GM23338 (cell line): ENCODE data around the gene ATF7IP2. TPM values are rescaled to one million over a fixed set of nuclear protein-coding genes. Genes with fewer than 3 reads are reported as not detected.

Experiments used
- ATAC-seq: fragments of 200-7000 bp; cut with Tn5 transposase; 3 replicates; pipeline ENCODE4 v1.9.1; 2020
- DNase-seq: peaks from one replicate; pipeline ENCODE4 v3.0.0-alpha.2; 2015; ENCODE audit warnings: low spot score
- H2AFZ ChIP-seq: fragments of 200-600 bp; sonication (generic); 2 replicates; pipeline ENCODE4 v1.8.0; 2016; ENCODE audit warnings: antibody characterized with exemption, mild to moderate bottlenecking, moderate library complexity
- H3F3A ChIP-seq: fragments of 200-600 bp; sonication (generic); replicated peaks from 2 replicates; pipeline ENCODE4 v1.8.0; 2017; ENCODE audit warnings: antibody characterized with exemption, mixed run types, low read depth
- H3K27ac ChIP-seq: fragments of 200-600 bp; sonication (generic); 2 replicates; pipeline ENCODE4 v1.6.1; 2016; ENCODE audit warnings: low read depth
- H3K27me3 ChIP-seq: fragments of 200-600 bp; sonication (generic); 2 replicates; pipeline ENCODE4 v1.8.0; 2016; ENCODE audit warnings: mild to moderate bottlenecking, mixed run types, moderate library complexity; ENCODE audit not compliant: insufficient read depth
- H3K36me3 ChIP-seq: fragments of 200-600 bp; sonication (generic); 2 replicates; pipeline ENCODE4 v1.8.0; 2016; ENCODE audit warnings: mild to moderate bottlenecking; ENCODE audit not compliant: insufficient read depth
- H3K4me1 ChIP-seq: fragments of 200-600 bp; sonication (generic); 2 replicates; pipeline ENCODE4 v1.8.0; 2016; ENCODE audit warnings: mild to moderate bottlenecking, moderate library complexity; ENCODE audit not compliant: insufficient read depth
- H3K4me2 ChIP-seq: fragments of 200-600 bp; sonication (generic); 2 replicates; pipeline ENCODE4 v1.7.1; 2017; ENCODE audit warnings: mixed run types
- H3K4me3 ChIP-seq: fragments of 200-600 bp; sonication (generic); 2 replicates; pipeline ENCODE4 v1.6.1; 2016; ENCODE audit warnings: mixed run types
- H3K79me2 ChIP-seq: fragments of 200-600 bp; sonication (generic); replicated peaks from 2 replicates; pipeline ENCODE4 v1.8.0; 2017; ENCODE audit warnings: mild to moderate bottlenecking; ENCODE audit not compliant: insufficient read depth
- H3K9me2 ChIP-seq: fragments of 200-600 bp; sonication (generic); 2 replicates; pipeline ENCODE4 v1.8.0; 2017; ENCODE audit not compliant: insufficient read depth
- H4K20me1 ChIP-seq: fragments of 200-600 bp; sonication (generic); replicated peaks from 2 replicates; pipeline ENCODE4 v1.8.0; 2017; ENCODE audit warnings: mild to moderate bottlenecking; ENCODE audit not compliant: insufficient read depth
- H3K27ac Mint-ChIP-seq: 2 replicates; pipeline ENCODE4 v1.8.0; 2020; ENCODE audit warnings: inconsistent platforms, mild to moderate bottlenecking, moderate library complexity, mixed read lengths
- H3K27me3 Mint-ChIP-seq: 3 replicates; pipeline ENCODE4 v1.8.0; 2022; ENCODE audit warnings: low read depth, mild to moderate bottlenecking, moderate library complexity, mixed read lengths, inconsistent platforms; ENCODE audit not compliant: insufficient read depth, poor library complexity
- H3K36me3 Mint-ChIP-seq: 3 replicates; pipeline ENCODE4 v1.8.0; 2021; ENCODE audit warnings: low read depth, mild to moderate bottlenecking, inconsistent platforms, moderate library complexity, mixed read lengths
- H3K4me1 Mint-ChIP-seq: 3 replicates; pipeline ENCODE4 v1.8.0; 2020; ENCODE audit warnings: mild to moderate bottlenecking, inconsistent platforms, mixed read lengths
- H3K4me3 Mint-ChIP-seq: 3 replicates; pipeline ENCODE4 v1.8.0; 2021; ENCODE audit warnings: moderate library complexity, mild to moderate bottlenecking, inconsistent platforms, mixed read lengths
- H3K9me3 Mint-ChIP-seq: 3 replicates; pipeline ENCODE4 v1.8.0; 2020; ENCODE audit warnings: moderate library complexity, mild to moderate bottlenecking, inconsistent platforms, mixed read lengths
- NANOG ChIP-seq: IDR thresholded peaks from 2 replicates; pipeline ENCODE4 v1.6.1; 2016; ENCODE audit warnings: antibody characterized with exemption, borderline replicate concordance
- STAT1 ChIP-seq: IDR thresholded peaks from one replicate; pipeline ENCODE4 v1.6.1; 2016; ENCODE audit warnings: antibody characterized with exemption; ENCODE audit not compliant: unreplicated experiment
- ZNF114 ChIP-seq: fragments of 250-450 bp; sonication (Bioruptor Pico); IDR thresholded peaks from 2 replicates; pipeline ENCODE4 v1.5.0; 2020; ENCODE audit warnings: mild to moderate bottlenecking, moderate library complexity
- polyA plus RNA-seq: library from polyadenylated mRNA; unstranded; fragments of >200 nt; fragmentation: Nextera tagmentation; extraction: Ambion mirVana; gene quantifications from 2 replicates; pipeline ENCODE4 v1.2.1, GENCODE V29; 2016
- total RNA-seq: library from RNA; depleted of rRNA; stranded (reverse); fragments of >200 nt; shearing (Covaris generic); gene quantifications from 2 replicates; pipeline ENCODE4 v1.2.3, GENCODE V29; 2014
- TF ChIP-seq, protein P1 (sequence below): fragments of 250-450 bp; sonication (Bioruptor Pico); IDR thresholded peaks from 2 replicates; pipeline ENCODE4 v1.5.0; 2020; ENCODE audit warnings: mild to moderate bottlenecking, moderate library complexity
- TF ChIP-seq, protein P2 (sequence below): IDR thresholded peaks from 2 replicates; pipeline ENCODE4 v1.6.1; 2016; ENCODE audit warnings: antibody characterized with exemption
- TF ChIP-seq, protein P3 (sequence below), 2 experiments: fragments of 200-600 bp in 1 of 2; sonication (generic) in 1 of 2; conservative IDR thresholded peaks; 2 replicates each; pipeline versions ENCODE4 v1.5.1 to v1.6.1; 2016 to 2017; ENCODE audit warnings: antibody characterized with exemption in 2 of 2, low read depth in 2 of 2, mild to moderate bottlenecking in 2 of 2, moderate library complexity in 1 of 2

ATF7IP2 gene
- total and polyA plus RNA-seq, 2 experiments from 2014 or later, result 27.9 to 55.7 TPM

GRCh38 chr16:10402975-10403374 lies 17.1 kb downstream of the ATF7IP2 start (continued):
- TF ChIP-seq, protein P1, sequence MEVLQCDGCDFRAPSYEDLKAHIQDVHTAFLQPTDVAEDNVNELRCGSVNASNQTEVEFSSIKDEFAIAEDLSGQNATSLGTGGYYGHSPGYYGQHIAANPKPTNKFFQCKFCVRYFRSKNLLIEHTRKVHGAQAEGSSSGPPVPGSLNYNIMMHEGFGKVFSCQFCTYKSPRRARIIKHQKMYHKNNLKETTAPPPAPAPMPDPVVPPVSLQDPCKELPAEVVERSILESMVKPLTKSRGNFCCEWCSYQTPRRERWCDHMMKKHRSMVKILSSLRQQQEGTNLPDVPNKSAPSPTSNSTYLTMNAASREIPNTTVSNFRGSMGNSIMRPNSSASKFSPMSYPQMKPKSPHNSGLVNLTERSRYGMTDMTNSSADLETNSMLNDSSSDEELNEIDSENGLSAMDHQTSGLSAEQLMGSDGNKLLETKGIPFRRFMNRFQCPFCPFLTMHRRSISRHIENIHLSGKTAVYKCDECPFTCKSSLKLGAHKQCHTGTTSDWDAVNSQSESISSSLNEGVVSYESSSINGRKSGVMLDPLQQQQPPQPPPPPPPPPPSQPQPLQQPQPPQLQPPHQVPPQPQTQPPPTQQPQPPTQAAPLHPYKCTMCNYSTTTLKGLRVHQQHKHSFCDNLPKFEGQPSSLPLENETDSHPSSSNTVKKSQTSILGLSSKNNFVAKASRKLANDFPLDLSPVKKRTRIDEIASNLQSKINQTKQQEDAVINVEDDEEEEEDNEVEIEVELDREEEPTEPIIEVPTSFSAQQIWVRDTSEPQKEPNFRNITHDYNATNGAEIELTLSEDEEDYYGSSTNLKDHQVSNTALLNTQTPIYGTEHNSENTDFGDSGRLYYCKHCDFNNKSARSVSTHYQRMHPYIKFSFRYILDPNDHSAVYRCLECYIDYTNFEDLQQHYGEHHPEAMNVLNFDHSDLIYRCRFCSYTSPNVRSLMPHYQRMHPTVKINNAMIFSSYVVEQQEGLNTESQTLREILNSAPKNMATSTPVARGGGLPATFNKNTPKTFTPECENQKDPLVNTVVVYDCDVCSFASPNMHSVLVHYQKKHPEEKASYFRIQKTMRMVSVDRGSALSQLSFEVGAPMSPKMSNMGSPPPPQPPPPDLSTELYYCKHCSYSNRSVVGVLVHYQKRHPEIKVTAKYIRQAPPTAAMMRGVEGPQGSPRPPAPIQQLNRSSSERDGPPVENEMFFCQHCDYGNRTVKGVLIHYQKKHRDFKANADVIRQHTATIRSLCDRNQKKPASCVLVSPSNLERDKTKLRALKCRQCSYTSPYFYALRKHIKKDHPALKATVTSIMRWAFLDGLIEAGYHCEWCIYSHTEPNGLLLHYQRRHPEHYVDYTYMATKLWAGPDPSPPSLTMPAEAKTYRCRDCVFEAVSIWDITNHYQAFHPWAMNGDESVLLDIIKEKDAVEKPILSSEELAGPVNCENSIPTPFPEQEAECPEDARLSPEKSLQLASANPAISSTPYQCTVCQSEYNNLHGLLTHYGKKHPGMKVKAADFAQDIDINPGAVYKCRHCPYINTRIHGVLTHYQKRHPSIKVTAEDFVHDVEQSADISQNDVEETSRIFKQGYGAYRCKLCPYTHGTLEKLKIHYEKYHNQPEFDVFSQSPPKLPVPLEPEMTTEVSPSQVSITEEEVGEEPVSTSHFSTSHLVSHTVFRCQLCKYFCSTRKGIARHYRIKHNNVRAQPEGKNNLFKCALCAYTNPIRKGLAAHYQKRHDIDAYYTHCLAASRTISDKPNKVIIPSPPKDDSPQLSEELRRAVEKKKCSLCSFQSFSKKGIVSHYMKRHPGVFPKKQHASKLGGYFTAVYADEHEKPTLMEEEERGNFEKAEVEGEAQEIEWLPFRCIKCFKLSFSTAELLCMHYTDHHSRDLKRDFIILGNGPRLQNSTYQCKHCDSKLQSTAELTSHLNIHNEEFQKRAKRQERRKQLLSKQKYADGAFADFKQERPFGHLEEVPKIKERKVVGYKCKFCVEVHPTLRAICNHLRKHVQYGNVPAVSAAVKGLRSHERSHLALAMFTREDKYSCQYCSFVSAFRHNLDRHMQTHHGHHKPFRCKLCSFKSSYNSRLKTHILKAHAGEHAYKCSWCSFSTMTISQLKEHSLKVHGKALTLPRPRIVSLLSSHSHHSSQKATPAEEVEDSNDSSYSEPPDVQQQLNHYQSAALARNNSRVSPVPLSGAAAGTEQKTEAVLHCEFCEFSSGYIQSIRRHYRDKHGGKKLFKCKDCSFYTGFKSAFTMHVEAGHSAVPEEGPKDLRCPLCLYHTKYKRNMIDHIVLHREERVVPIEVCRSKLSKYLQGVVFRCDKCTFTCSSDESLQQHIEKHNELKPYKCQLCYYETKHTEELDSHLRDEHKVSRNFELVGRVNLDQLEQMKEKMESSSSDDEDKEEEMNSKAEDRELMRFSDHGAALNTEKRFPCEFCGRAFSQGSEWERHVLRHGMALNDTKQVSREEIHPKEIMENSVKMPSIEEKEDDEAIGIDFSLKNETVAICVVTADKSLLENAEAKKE (CRISPR knock-in tag), result no peak
- TF ChIP-seq, protein P2, sequence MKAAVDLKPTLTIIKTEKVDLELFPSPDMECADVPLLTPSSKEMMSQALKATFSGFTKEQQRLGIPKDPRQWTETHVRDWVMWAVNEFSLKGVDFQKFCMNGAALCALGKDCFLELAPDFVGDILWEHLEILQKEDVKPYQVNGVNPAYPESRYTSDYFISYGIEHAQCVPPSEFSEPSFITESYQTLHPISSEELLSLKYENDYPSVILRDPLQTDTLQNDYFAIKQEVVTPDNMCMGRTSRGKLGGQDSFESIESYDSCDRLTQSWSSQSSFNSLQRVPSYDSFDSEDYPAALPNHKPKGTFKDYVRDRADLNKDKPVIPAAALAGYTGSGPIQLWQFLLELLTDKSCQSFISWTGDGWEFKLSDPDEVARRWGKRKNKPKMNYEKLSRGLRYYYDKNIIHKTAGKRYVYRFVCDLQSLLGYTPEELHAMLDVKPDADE, result no peak
- no peak for TF ChIP-seq ZNF114 (CRISPR knock-in tag)
- TF ChIP-seq, protein P3, sequence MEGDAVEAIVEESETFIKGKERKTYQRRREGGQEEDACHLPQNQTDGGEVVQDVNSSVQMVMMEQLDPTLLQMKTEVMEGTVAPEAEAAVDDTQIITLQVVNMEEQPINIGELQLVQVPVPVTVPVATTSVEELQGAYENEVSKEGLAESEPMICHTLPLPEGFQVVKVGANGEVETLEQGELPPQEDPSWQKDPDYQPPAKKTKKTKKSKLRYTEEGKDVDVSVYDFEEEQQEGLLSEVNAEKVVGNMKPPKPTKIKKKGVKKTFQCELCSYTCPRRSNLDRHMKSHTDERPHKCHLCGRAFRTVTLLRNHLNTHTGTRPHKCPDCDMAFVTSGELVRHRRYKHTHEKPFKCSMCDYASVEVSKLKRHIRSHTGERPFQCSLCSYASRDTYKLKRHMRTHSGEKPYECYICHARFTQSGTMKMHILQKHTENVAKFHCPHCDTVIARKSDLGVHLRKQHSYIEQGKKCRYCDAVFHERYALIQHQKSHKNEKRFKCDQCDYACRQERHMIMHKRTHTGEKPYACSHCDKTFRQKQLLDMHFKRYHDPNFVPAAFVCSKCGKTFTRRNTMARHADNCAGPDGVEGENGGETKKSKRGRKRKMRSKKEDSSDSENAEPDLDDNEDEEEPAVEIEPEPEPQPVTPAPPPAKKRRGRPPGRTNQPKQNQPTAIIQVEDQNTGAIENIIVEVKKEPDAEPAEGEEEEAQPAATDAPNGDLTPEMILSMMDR (conservative IDR thresholded peaks at IDR 0.05; ENCODE audit: low read depth in 2 of 2), result no peak
- no peak for TF ChIP-seq NANOG
- TF ChIP-seq STAT1, result no peak

GRCh38 chr16:10405386-10405939 lies 19.6 kb downstream of the ATF7IP2 start:
- H3K27me3 ChIP-seq, result no peaks in the 10 kb centered on the region
- H3F3A ChIP-seq, result no peaks in the 10 kb centered on the region
- no peaks in the 10 kb centered on the region for H3K9me2 ChIP-seq
- no peak overlapping the region for H2AFZ ChIP-seq
- Mint-ChIP-seq H3K4me1 (no peaks in the 10 kb centered on the region), H3K9me3 (peaks cover 70% of the 10 kb centered on the region), H3K4me3 (no peak overlapping the region), H3K27me3 (peaks cover 2% of the 10 kb centered on the region), H3K27ac (no peak overlapping the region), H3K36me3 (peaks cover 88% of the 10 kb centered on the region)
- H3K4me3 ChIP-seq, result no peak overlapping the region
- H3K4me2 ChIP-seq, result no peak overlapping the region
- H4K20me1 ChIP-seq, result peaks cover under 1% of the 10 kb centered on the region
- DNase-seq (no peak), ATAC-seq (no peak)
- H3K79me2 ChIP-seq, result peaks cover 89% of the 10 kb centered on the region
- peaks cover 28% of the 10 kb centered on the region for H3K36me3 ChIP-seq
- no peaks in the 10 kb centered on the region for H3K4me1 ChIP-seq
- H3K27ac ChIP-seq, result no peak overlapping the region
- TF ChIP-seq, protein P1 (CRISPR knock-in tag), result no peak
